BJ (cell line): Measurements from ENCODE around the gene TSHZ2. TPM values are rescaled to one million over a fixed set of nuclear protein-coding genes. Genes with fewer than 3 reads are reported as not detected.

Source experiments
- CTCF ChIA-PET: fragments of 350-600 bp; formaldehyde crosslinking; extraction: SDS; loops from one replicate; lab custom pipeline; 2021; ENCODE audit warnings: antibody characterized with exemption, inconsistent platforms; lab: Yijun Ruan, JAX
- POLR2A ChIA-PET: fragments of 300-600 bp; sonication (Branson Sonifier 250); formaldehyde crosslinking; extraction: SDS; loops from one replicate; lab custom pipeline; 2021; ENCODE audit warnings: antibody characterized with exemption; lab: Charles Lee
- DNase-seq: peaks from one replicate; pipeline ENCODE4 v3.0.0-alpha.2; 2011; ENCODE audit warnings: low read depth
- H3K27me3 ChIP-seq: 2 replicates; pipeline ENCODE4 v1.6.0; 2011; ENCODE audit warnings: low read length; ENCODE audit not compliant: control insufficient read depth, insufficient read depth
- H3K36me3 ChIP-seq: 2 replicates; pipeline ENCODE4 v1.5.1; 2011; ENCODE audit warnings: low read length; ENCODE audit not compliant: control insufficient read depth, insufficient read depth
- H3K4me3 ChIP-seq: 2 replicates; pipeline ENCODE4 v1.5.1; 2011; ENCODE audit warnings: low read depth, mild to moderate bottlenecking, control low read depth, low read length
- CTCF ChIP-seq: IDR thresholded peaks from 2 replicates; pipeline ENCODE4 v1.5.1; 2011; ENCODE audit warnings: low read depth, mild to moderate bottlenecking, control low read depth, inconsistent platforms, low read length, moderate library complexity; ENCODE audit not compliant: insufficient read depth
- polyA plus RNA-seq: library from polyadenylated mRNA; depleted of rRNA; stranded (reverse); fragments of >200 nt; gene quantifications from 2 replicates; pipeline ENCODE4 v1.2.3, GENCODE V29; 2011

TSHZ2 gene
- polyA plus RNA-seq, 1 experiment = not detected

- no peak overlapping the region for H3K4me3 ChIP-seq
- no peak for TF ChIP-seq CTCF
- POLR2A ChIA-PET = no interaction called here
- H3K27me3 ChIP-seq = no peaks in the 10 kb centered on the region
- H3K36me3 ChIP-seq = no peaks in the 10 kb centered on the region
- CTCF ChIA-PET = no interaction called here
- DNase-seq = no peak
These were observed 76.2 kb downstream of the TSHZ2 start for GRCh38 chr20:53048387-53048786.

- Histone ChIP-seq H3K4me3 (no peak overlapping the region), H3K27me3 (no peaks in the 10 kb centered on the region), H3K36me3 (no peaks in the 10 kb centered on the region)
- ChIA-PET POLR2A (no interaction called here), CTCF (no interaction called here)
- no peak for TF ChIP-seq CTCF
- DNase-seq = no peak
These were observed 78.2 kb downstream of the TSHZ2 start for GRCh38 chr20:53050338-53050737.

GRCh38 chr20:53052380-53052779 is 80.2 kb downstream of the TSHZ2 start:
- no peak for TF ChIP-seq CTCF
- ChIA-PET POLR2A (no interaction called here), CTCF (no interaction called here)
- H3K27me3 ChIP-seq = no peaks in the 10 kb centered on the region
- no peak for DNase-seq
- H3K4me3 ChIP-seq = no peak overlapping the region
- no peaks in the 10 kb centered on the region for H3K36me3 ChIP-seq

- ChIA-PET CTCF (no interaction called here), POLR2A (no interaction called here)
- Histone ChIP-seq H3K36me3 (no peaks in the 10 kb centered on the region), H3K27me3 (no peaks in the 10 kb centered on the region), H3K4me3 (no peak overlapping the region)
- no peak for DNase-seq
- TF ChIP-seq CTCF = no peak
These were observed 81.4 kb downstream of the TSHZ2 start for GRCh38 chr20:53053595-53053994.

- DNase-seq = no peak
- H3K36me3 ChIP-seq = no peaks in the 10 kb centered on the region
- TF ChIP-seq CTCF = no peak
- no peaks in the 10 kb centered on the region for H3K27me3 ChIP-seq
- POLR2A ChIA-PET = no interaction called here
- no peak overlapping the region for H3K4me3 ChIP-seq
- CTCF ChIA-PET = no interaction called here
These were observed 83.4 kb downstream of the TSHZ2 start for GRCh38 chr20:53055367-53056067.
